OCI-LY7 (cell line): ENCODE results near the gene LSG1. TPM values are rescaled to one million over a fixed set of nuclear protein-coding genes. Genes with fewer than 3 reads are reported as not detected.

Experiments used
- BruUV-seq: library from RNA; stranded (reverse); fragments of 400-500 nt; replicated peaks from 2 replicates; lab custom pipeline; 2021; lab: Mats Ljungman, UMichigan
- CTCF ChIA-PET: fragments of 300-600 bp; sonication (Branson Sonifier 250); formaldehyde crosslinking; loops from one replicate; lab custom pipeline; 2022; ENCODE audit warnings: antibody characterized with exemption; ENCODE audit not compliant: unreplicated experiment; lab: Charles Lee
- POLR2A ChIA-PET: fragments of 300-600 bp; sonication (Branson Sonifier 250); formaldehyde crosslinking; loops from one replicate; lab custom pipeline; 2022; ENCODE audit warnings: antibody characterized with exemption; lab: Charles Lee
- DNase-seq: peaks from one replicate; pipeline ENCODE4 v3.0.0-alpha.2; 2015; ENCODE audit warnings: low spot score
- H2AFZ ChIP-seq: fragments of 200-600 bp; sonication (generic), shearing (Covaris generic); 2 replicates; pipeline ENCODE4 v1.6.1; 2014; ENCODE audit warnings: mild to moderate bottlenecking, antibody characterized with exemption, low read length, moderate library complexity
- H3K27ac ChIP-seq: fragments of 200-600 bp; sonication (generic); 2 replicates; pipeline ENCODE4 v1.5.1; 2014; ENCODE audit warnings: mixed run types, low read depth, mild to moderate bottlenecking, moderate library complexity, low read length, inconsistent platforms; ENCODE audit not compliant: poor library complexity, severe bottlenecking
- H3K36me3 ChIP-seq: fragments of 200-600 bp; sonication (generic); 2 replicates; pipeline ENCODE4 v1.6.1; 2014; ENCODE audit warnings: mild to moderate bottlenecking, antibody characterized with exemption, low read length, moderate library complexity, mixed read lengths; ENCODE audit not compliant: insufficient read depth
- H3K4me1 ChIP-seq: fragments of 200-600 bp; sonication (generic); 2 replicates; pipeline ENCODE4 v1.5.1; 2014; ENCODE audit warnings: mild to moderate bottlenecking, low read length; ENCODE audit not compliant: insufficient read depth, poor library complexity, severe bottlenecking
- H3K4me2 ChIP-seq: fragments of 200-600 bp; sonication (generic); 2 replicates; pipeline ENCODE4 v1.6.1; 2014; ENCODE audit warnings: mild to moderate bottlenecking, low read length
- H3K4me3 ChIP-seq: fragments of 200-600 bp; sonication (generic); 2 replicates; pipeline ENCODE4 v1.5.1; 2014; ENCODE audit warnings: mild to moderate bottlenecking, low read depth, low read length; ENCODE audit not compliant: poor library complexity, severe bottlenecking
- H3K79me2 ChIP-seq: fragments of 200-600 bp; sonication (generic); 2 replicates; pipeline ENCODE4 v1.6.1; 2016; ENCODE audit warnings: low read depth, mild to moderate bottlenecking, low read length, moderate library complexity, mixed read lengths; ENCODE audit not compliant: insufficient read depth
- H3K9me2 ChIP-seq: fragments of 200-600 bp; sonication (generic); 2 replicates; pipeline ENCODE4 v1.6.1; 2016; ENCODE audit warnings: mild to moderate bottlenecking, low read length, mixed read lengths; ENCODE audit not compliant: insufficient read depth
- H3K9me3 ChIP-seq: fragments of 200-600 bp; sonication (generic); 2 replicates; pipeline ENCODE4 v1.6.1; 2014; ENCODE audit warnings: mild to moderate bottlenecking, mixed run types, low read length, mixed read lengths
- H4K20me1 ChIP-seq: fragments of 200-600 bp; sonication (generic); 2 replicates; pipeline ENCODE4 v1.6.1; 2014; ENCODE audit warnings: mild to moderate bottlenecking, antibody characterized with exemption, low read length, moderate library complexity, mixed read lengths; ENCODE audit not compliant: insufficient read depth
- CTCF ChIP-seq: fragments of 200-600 bp; sonication (generic); conservative IDR thresholded peaks from 2 replicates; pipeline ENCODE4 v1.5.1; 2014; ENCODE audit warnings: mild to moderate bottlenecking, antibody characterized with exemption, low read length, moderate library complexity, mixed read lengths
- EZH2phosphoT487 ChIP-seq: fragments of 200-600 bp; sonication (generic); IDR thresholded peaks from 2 replicates; pipeline ENCODE4 v1.6.1; 2018; ENCODE audit warnings: low read depth, borderline replicate concordance, mild to moderate bottlenecking, mixed run types, antibody characterized with exemption, low read length, moderate library complexity, mixed read lengths
- intact Hi-C: fragments of 100-400 bp; cut with micrococcal nuclease; formaldehyde crosslinking; loops from one replicate; pipeline ENCODE4 v1.10.0; 2022; ENCODE audit not compliant: unreplicated experiment
- total RNA-seq, 2 experiments: library from RNA; depleted of rRNA in 1 of 2; stranded (reverse); fragments of >200 nt in 1 of 2; shearing (Covaris generic) in 1 of 2; gene quantifications; 2 replicates each; pipeline ENCODE4 v1.2.3, GENCODE V29; 2014 to 2022

The LSG1 gene
- total RNA-seq, 2 experiments from 2014 or later: 44.4 to 52.9 TPM

- Histone ChIP-seq H4K20me1 (no peaks in the 10 kb centered on the region), H3K4me3 (no peak overlapping the region), H3K79me2 (no peaks in the 10 kb centered on the region), H3K27ac (no peak overlapping the region), H3K4me1 (no peaks in the 10 kb centered on the region), H3K4me2 (no peak overlapping the region), H3K36me3 (no peaks in the 10 kb centered on the region), H2AFZ (no peak overlapping the region), H3K9me2 (no peaks in the 10 kb centered on the region), H3K9me3 (no peaks in the 10 kb centered on the region)
- ChIA-PET POLR2A (no interaction called here), CTCF (no interaction called here)
- DNase-seq: no peak
- no TSS peak for BruUV-seq
- TF ChIP-seq EZH2phosphoT487: no peak
- TF ChIP-seq CTCF: no peak
- intact Hi-C loops: no loop called here
These were observed 42.6 kb upstream of the LSG1 start for GRCh38 chr3:194714564-194714963.

GRCh38 chr3:194714137-194714455, 42.1 kb upstream of the LSG1 start:
- ChIA-PET CTCF (no interaction called here), POLR2A (no interaction called here)
- no TSS peak for BruUV-seq
- Histone ChIP-seq H3K9me2 (no peaks in the 10 kb centered on the region), H4K20me1 (no peaks in the 10 kb centered on the region), H3K9me3 (no peaks in the 10 kb centered on the region), H3K4me1 (no peaks in the 10 kb centered on the region), H2AFZ (no peak overlapping the region), H3K4me3 (no peak overlapping the region), H3K36me3 (no peaks in the 10 kb centered on the region), H3K4me2 (no peak overlapping the region), H3K79me2 (no peaks in the 10 kb centered on the region), H3K27ac (no peak overlapping the region)
- intact Hi-C loops: no loop called here
- TF ChIP-seq CTCF (no peak), EZH2phosphoT487 (no peak)
- DNase-seq: no peak

- ChIA-PET CTCF (no interaction called here), POLR2A (no interaction called here)
- H3K27ac ChIP-seq: no peak overlapping the region
These were observed 41.5 kb upstream of the LSG1 start for GRCh38 chr3:194713299-194714136.

More at GRCh38 chr3:194713299-194714136, 41.5 kb upstream of the LSG1 start:
- no peaks in the 10 kb centered on the region for H3K36me3 ChIP-seq
- H3K9me3 ChIP-seq: no peaks in the 10 kb centered on the region
- H3K4me2 ChIP-seq: no peak overlapping the region
- H3K4me3 ChIP-seq: no peak overlapping the region
- TF ChIP-seq CTCF: no peak
- no peak for TF ChIP-seq EZH2phosphoT487
- intact Hi-C loops: no loop called here
- H2AFZ ChIP-seq: no peak overlapping the region
- no peaks in the 10 kb centered on the region for H3K4me1 ChIP-seq
- no peaks in the 10 kb centered on the region for H4K20me1 ChIP-seq
- no peaks in the 10 kb centered on the region for H3K79me2 ChIP-seq
- no peaks in the 10 kb centered on the region for H3K9me2 ChIP-seq
- DNase-seq: no peak
- BruUV-seq: no TSS peak
